ENCODE data around the gene ZNF362.
"Not testable (repeated sequence)": the region's sequence is repeated elsewhere in the genome, so short reads cannot be mapped to it uniquely, and the experiment has no call there.

Gene ZNF362

DNA sequence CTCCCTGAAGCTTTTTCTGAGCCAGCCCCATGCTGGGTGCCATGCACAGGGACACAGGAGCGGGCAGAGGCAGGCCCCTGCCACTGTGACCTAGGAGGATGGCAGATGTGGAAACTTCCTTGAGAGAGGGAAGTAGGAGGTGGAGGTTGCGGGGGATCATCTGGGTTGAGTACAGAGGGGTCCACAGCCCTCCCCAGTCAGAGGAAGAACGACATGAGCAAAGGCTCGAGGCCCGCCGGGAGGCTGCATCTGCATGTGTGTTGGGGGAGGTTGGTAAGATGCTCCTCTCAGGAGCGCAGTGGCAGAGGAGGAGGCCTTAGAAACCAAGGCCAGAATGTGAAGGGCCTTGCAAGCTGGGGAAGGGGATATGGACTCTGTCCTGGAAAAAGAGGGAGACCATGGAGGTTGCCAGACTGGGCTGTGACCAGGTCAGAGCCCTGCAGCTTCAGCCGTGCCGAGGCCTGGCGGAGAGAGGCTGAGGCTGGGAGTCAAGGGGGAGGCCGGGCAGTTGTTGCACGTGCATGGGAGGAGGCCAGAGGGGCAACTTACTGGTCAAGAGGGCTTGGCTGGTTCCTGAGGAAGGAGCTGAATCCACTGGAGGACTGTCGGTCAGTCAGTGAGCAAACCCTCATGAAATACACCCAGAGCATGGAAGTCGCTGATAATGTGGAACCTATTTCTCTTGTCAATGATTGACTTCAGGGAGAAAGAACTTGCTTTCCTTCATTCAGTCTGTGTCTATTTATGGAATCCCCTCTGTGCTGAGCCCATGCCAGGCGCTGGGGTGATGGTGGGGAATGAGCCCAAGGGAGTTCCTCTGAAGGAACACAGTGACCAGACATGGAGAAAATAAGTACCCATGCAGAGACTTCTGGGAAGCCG, 32.9 kb downstream of the ZNF362 start:
- DNase-seq = no peak

DNA sequence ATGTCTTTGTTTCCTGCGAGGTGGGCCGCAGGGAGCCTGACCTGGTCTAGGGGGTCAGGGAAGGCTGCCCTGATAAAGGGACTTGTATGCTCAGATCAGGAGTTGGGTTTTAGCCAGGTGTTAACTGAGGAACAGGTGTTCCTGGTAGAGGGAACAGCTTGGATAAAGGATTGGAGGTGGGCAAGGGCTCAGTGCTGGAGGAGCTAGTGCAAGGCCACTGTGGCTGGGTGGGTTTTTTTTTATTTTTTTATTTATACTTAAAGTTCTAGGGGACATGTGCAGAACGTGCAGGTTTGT, 33.5 kb downstream of the ZNF362 start:
- DNase-seq = no peak

DNA sequence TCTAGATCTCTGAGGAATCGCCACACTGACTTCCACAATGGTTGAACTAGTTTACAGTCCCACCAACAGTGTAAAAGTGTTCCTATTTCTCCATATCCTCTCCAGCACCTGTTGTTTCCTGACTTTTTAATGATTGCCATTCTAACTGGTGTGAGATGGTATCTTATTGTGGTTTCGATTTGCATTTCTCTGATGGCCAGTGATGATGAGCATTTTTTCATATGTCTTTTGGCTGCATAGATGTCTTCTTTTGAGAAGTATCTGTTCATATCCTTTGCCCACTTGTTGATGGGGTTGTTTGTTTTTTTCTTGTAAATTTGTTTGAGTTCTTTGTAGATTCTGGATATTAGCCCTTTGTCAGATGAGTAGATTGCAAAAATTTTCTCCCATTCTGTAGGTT, 34.3 kb downstream of the ZNF362 start:
- DNase-seq = not testable (repeated sequence)

DNA sequence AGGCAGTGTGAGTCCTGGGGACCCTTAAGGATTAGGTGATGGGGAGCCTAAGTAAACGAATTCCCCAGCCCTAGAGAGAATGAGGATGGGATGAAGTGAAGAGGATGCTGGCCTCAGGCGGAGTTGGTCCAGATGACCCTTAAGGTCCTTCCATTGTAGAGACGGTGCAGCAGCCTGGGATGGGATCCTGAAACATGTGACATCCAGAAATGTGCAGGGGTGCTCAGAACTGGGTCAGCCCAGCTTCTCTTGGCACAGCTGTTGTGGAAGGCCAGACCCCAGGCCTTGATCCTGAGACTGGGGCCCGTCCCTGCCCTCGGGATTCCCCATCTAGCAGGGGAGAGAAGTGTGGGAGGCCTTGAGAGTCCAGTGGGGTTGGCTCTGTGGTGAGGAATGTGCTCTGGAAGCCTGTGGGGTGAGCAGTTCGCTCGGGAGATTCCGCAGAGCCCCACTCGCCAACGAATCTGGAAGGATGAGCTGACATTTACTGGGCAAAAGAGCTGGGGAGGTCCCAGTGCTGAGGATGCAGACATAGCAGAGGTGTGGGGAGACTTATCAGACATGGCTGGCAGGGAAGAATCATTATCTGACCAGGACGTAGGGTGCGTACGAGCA, 36.5 kb downstream of the ZNF362 start:
- no peak for DNase-seq

DNA sequence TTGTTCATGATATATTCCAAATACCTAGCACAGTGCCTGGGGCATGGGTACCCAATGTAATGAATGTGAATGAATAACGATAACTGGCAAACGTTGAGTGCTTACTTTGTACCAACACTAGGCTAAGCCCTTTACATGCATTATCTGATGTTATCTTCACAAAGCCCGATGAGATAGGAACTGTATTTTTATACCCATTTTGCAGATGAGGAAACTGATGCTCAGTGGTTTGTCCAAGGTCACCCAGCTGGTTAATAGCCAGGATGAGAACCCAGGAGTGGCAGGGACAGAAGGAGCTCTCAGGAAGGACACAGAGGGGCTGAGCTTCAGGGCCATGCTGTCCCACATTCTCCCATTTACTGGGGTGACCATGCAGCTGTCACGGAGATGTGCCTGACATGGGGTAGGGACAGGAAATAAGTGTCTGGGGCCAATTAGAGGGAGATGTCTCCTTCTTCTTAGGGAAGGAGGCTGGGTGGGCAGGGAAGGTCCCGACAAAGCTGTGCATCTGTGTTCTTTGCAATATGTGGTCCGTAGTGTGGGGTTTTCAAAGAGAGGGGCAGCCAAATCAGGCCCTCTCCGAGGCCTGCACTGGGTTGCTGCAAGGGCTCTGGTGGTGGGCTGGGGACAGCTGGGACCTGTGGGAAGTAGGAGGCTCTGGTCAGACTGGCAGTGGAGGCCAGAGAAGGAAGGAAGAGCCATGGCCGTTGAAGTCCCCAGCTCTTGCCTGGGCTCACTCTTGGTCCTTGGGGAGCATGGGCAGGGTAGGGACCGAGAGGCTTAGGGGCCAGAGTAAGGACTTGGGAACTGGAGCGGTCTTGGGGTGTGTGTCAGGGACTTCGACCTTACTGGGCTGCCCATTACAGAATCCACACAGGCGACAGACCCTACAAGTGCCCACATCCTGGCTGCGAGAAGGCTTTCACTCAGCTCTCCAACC, 38.0 kb downstream of the ZNF362 start:
- DNase-seq = no peak

DNA sequence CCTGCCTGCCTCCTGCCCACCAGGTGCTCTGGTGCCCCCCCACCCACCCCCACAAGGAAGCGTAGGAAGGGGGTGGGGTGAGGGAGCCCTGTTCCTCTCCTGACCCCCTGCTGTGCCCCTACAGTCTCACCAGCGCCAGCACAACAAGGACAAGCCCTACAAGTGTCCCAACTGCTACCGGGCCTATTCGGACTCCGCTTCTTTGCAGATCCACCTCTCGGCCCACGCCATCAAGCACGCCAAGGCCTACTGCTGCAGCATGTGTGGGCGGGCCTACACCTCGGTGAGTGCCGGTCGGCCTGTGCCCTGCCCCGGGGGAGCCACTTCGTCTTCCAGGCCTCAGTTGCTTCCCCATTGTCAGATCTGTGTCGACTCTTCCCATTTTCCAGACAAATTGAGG, 38.7 kb downstream of the ZNF362 start:
- no peak for DNase-seq

DNA sequence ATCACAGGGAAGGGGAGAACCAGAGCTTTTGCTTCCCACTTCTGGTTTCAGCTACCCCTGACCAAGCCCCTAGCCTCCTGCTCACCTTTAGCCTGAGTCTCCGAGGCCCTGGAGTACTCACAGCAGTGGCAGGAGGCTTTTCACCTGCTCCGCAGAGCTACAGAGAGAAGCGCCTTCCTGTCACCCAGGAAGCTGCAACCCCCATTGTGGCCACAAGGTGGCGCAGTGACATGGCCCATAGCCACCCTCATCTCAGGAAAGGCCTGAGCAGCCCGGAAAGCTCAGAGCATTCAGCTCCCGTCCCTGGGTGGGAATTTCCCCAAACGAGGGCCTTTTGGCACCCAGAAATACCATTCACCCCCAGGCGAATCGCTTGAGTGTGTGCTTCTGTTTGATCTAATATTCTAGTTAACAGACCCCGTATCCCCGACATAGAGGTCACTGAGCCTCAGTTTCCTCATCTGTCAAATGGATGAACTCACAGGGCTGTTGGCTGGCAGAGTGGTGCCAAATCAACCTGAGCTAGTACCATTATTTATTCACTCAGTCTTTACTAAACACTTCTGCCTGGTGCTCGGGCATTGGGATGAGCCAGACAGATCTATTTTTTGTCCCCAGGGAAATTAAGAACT, 39.3 kb downstream of the ZNF362 start:
- DNase-seq = peak; percentile 9

DNA sequence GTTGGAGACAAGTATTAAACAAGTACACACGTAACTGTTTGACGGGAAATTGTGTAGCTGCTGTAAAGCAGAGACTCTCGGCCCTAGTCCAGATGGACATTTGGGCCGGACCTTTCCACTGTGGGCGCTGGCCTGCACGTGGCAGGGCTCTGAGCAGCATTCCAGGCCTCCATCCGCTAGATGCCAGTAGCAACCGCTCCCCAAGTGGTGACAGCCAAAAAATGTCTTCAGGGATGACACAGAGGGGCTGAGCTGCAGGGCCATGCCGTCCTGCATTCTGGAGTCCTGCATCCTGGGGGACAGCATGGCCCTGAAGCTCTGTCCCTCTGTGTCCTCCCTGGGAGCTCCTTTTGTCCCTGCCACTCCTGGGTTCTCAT, 39.8 kb downstream of the ZNF362 start:
- no peak for DNase-seq

DNA sequence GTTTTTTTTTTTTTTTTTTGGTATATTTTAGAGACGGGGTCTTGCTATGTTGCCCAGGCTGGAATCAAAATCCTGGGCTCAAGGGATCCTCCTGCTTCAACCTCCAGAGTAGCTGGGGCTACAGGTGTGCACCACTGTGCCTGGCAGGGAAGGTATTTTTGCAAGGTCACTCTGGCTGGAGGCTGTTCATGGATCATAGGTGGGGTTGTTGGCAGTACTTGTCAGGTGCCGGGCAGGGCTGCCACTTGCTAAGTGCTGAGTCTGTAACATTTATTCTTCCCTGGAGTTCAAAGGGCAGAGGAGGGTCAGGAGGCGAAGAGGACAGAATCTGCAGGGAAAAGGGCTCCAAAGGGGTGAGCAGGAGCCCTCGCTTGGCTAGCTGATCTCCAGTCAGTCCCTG, 40.5 kb downstream of the ZNF362 start:
- DNase-seq = no peak

DNA sequence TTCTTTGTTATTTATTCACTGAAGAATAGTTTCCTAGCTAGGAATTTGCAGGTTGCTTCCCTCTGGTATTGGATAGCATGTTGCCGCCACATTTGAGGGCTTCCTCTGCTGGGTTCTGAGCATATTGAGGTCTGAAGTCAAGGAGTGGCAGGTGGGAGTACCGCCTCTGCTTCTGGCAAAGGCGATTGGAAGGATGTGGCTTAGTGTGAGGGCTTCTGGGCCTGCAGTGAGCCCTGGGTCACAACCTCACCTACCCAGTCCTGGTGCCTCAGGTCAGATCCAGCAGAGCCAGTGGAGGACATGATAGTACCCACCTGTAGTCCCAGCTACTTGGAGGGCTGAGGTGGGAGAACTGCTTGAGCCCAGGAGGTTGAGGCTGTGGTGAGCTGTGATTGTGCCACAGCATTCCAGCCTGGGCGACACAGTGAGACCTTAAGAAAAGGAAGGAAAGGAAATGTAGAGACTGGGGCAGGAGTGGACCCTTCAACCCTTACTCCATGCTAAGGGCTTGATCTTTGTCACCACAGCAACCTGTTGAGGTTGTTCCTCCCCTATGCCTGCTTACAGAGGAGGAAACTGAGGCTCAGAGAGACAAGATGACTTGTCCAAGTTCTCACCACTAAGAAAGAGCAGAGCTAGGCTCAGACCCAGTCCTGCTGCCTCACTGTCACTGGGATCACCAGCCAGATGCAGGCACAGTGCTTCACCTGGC, 41.8 kb downstream of the ZNF362 start:
- DNase-seq = no peak

DNA sequence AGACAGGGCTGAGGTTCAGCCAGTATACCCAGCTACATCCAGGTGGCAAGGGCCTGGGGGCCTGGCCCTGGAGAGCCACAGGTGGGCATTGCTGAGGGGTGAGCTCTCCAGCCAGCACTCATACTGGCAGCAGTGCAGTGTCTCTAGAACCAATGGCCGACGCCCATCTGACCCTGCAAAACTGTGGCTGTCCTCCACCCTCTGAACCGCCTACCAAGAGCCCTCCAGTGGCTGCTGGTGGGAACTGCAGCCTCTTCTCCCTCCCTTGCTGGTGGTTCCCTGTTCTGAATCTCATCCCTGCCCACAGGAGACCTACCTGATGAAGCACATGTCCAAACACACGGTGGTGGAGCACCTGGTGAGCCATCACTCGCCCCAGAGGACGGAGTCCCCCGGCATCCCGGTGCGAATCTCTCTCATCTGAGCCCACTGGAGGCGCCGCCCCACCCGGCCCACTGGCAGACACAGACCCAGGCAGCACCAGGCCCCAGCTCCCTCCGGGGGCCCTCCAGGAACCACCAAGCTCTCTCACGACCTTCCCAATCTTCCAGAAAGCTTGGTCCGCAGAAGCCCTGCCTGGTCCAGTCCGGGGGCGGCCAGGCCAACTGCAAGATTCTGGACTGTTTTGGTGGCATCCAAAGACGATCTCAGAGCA, 42.5 kb downstream of the ZNF362 start:
- DNase-seq = peak; percentile 39

DNA sequence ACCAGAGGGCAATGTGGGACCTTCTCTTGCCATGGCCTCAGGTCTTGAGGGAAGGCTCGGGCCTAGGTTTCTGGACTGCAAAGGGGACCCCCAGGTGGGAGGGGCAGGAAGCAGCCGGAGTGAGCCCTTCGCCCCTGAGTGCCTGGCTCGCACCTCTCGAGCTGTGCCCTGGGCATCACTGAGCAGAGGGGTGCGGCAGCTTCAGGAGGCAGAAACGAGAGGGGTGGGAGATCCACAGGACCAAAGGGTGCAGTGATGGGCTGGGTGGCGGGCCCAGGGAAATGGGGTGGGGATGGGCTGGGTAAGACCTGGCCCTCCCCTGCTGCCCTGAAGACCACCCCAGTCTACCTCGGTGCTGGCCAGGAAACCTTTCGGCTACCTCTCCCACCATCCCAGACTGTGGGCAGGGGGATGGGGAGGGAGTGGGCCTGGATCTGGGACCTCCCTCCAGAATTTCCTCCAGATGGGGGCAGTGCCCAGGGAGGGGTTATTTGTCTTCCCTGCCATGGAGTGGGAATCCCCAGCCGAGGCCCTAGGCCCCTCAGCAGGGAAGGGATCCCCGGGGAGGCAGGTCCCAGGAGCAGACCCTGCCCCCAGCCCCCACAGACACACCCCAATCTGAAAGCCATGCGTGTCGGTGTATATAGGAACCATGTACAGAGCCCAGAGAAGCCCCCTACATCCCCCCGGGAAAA, 43.3 kb downstream of the ZNF362 start:
- no peak for DNase-seq

DNA sequence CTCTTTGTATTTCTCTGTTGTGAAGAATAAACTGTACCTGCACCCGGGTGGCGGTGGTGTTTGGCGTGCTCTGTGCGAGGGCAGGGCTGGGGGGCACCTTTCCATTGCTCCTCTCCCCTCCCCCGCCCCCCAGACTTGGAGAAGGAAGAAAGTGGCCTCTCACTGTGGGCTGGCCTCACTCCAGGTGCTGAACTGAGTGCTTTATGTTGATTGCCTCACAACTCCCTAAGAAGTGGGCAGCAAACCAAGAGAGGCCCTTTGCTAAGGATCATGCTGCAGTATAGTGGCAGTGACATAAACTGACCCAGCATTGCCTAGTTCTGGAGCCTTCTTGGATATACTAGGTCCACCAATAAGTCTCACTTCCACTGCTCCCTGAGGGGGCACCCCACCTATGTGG, 44.4 kb downstream of the ZNF362 start:
- DNase-seq = no peak

DNA sequence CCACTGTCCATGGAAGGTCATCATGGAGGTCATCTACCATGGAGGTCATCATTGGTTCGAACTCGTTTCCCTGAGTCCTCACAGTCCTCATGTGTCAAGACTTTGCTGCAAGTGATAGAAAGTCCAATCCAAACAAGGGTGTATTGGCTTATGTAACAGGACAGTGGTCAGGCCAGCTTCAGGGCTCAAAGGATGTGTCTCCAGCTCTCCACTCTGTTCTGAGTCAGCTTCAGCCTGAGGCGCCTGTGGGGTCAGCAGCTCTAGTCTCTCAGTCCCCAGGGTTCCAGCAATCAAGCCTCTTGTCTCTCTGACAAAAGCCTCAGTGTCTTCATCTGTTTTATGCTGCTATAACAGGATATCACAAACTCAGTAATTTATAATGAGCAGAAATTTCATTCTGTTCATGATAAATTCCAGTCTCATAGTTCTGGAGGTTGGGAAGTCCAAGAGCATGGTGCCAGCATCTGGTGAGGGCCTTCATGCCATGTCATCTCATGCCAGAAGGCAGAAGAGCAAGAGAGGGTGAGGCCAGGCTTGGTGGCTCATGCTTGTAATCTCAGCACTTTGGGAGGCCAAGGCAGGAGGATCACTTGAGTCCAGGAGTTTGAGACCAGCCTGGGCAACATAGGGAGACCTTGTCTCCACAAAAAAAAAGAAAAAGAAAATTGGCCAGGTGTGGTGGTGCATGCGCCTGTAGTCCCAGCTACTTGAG, 45.1 kb downstream of the ZNF362 start:
- DNase-seq = no peak

DNA sequence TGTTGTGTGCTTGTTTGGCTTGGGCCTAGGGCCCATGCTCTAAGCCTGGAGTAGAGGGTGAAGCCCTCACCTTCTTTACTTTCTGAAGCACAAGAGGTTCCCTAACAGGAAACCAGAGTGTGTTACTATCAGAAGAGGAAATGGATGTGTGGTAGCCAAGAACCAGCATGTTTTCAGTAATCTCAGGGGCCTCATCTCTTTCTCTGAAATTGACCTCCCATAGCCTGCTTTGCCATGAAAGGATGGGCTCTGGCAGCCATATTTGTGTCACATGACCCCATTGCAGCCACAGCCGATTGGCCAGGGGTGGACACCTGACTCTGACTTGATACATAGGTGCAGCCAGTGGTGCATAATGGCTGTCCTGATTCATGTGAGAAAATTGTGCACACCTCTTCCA, 46.0 kb downstream of the ZNF362 start:
- DNase-seq = no peak

DNA sequence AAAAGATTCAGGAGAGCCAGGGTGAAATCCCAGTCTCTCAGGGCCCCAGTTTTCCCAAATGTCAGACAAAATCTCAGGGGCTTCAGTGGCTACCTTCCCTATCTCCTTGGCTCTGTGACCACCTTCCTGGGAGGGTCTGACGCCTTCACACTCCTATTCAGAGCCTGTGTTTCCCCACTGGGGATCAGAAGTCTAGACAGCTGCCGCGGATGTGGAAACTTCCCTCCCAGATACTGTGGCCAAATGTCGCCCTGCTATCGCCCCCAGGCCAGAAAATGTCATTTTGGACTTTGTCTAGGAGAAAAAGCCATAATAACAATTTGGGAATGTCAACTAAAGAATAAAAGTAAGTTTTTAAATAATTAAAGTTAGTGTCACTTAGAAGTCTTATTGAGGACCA, 48.7 kb downstream of the ZNF362 start:
- no peak for DNase-seq

DNA sequence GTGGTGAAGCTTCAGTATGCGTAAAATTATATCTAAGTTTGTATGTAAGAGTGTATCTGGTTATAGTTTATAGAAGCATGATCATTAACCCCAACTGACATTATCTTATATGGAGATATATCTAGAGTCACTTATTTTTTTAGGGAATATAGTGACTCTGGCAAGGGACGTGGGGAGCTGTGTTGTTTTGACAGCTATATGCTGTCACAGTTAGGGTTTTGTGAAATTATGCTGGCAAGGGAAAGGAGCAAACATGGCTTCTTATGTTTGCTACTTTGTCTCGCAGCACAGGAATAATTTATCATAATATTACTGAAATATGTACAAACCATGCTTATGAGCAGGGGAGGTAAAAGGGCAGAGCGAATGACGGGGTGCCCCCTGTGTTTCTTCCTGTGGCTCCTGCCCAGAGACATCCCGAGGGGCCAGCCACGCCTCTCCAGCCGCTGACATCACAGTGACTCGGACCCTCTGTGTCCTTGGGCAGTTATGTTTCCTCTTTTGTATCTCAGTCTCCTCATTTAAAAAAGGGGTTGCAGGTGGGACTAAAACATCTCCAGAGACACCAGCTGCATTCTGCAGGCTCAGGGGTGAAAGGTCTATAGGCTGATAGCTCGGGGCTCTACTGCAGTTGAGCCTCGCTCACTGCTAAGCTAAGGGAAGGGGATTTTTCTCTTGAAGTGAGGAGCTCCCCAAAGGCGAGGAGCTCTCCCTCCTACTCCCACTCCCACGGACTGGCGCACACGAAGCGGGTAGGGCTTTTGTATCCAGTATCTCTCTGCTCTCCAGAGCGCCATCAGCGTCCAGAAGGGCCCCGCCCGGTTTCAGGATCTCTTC, 49.7 kb downstream of the ZNF362 start:
- DNase-seq = no peak

DNA sequence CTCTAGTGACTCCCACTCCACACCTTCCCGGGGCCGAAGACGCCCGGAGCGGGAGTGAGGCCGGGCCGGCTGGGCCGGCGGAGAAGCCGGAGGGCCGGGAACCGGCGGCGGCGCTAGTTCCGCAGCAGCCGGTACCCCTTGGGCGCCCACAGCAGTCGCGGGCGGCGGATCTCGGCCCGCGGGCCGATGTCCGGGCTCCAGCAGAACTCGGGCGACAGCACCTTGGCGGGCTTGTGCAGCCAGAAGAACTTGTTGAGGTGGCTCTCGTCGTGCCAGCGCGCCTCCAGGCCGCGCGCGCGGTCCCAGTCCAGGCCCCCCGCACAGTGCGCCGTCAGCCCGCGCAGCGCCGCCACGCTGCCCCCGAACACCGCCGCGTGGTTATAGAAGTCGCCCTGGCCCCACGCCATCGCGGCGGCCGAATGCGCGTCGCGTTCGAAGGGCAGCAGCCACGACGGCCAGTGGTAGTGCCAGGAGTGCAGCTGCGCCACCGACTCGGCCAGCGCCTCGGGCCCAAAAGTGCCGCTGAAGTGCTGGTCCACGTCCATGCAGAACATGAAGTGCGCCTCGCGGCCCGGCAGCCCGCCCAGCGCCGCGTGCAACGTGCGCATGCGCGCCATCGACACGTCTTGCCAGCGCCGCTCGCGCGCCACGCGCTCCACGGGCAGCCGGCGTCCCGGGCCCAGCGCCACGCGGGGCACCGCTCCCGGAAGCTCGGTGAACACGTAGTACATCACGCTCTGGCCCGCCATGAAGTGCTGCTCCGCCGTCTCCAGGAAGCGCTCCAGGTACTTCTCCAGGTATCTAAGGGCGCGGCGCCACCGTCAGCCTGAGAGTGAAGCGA, 50.6 kb downstream of the ZNF362 start:
- DNase-seq = no peak

DNA sequence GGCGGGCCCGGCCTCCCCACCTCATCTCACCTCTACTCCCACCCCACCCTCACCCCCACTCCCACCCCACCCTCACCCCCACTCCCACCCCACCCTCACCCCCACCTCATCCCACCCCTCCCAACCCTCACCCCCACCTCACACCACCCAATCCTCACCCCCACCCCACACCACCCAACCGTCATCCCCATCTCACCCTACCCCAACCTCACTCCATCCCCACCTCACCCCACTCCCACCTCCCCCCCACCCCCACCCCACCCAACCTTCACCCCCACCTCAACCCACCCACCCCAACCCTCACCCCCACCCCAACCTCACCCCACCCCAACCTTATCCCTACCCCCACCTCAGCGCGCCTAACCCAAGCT, 51.2 kb downstream of the ZNF362 start:
- no peak for DNase-seq

All from GDM1 (cell line).